Measurements from ENCODE around the gene ZCCHC14. TPM values are rescaled to one million over a fixed set of nuclear protein-coding genes. Genes with fewer than 3 reads are reported as not detected.
"Not testable (repeated sequence)": the region's sequence is repeated elsewhere in the genome, so short reads cannot be mapped to it uniquely, and the experiment has no call there.

Gene ZCCHC14
- total and polyA plus RNA-seq, 2 experiments from 2014 or later = 7.9 to 23.2 TPM

DNA sequence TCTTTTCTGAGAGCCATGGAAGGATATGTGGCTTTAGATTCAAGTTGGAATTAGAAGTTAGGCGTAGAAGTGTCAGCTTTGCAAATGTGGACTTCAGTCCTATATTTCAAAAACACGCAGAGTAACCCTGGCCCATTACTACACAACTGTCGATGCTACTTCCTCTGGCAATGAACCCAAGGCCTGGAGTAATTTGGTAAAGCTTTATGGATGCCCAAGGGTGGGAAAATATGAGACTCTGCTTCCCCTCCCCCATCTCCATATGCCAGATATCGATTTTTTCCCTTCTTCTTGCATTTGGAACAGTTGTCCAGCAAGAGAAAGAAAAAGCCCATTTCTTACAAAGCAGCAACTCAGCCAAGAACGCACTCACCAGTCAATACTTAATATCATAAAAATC is 103.6 kb downstream of the ZCCHC14 start:
- H3K4me1 ChIP-seq (ENCODE audit: low read depth) = peaks cover 20% of the 10 kb centered on the region
- DNase-seq (ENCODE audit: low read depth in 1 of 2, low spot score in 1 of 2) = no peak
- TF ChIP-seq, protein P1, sequence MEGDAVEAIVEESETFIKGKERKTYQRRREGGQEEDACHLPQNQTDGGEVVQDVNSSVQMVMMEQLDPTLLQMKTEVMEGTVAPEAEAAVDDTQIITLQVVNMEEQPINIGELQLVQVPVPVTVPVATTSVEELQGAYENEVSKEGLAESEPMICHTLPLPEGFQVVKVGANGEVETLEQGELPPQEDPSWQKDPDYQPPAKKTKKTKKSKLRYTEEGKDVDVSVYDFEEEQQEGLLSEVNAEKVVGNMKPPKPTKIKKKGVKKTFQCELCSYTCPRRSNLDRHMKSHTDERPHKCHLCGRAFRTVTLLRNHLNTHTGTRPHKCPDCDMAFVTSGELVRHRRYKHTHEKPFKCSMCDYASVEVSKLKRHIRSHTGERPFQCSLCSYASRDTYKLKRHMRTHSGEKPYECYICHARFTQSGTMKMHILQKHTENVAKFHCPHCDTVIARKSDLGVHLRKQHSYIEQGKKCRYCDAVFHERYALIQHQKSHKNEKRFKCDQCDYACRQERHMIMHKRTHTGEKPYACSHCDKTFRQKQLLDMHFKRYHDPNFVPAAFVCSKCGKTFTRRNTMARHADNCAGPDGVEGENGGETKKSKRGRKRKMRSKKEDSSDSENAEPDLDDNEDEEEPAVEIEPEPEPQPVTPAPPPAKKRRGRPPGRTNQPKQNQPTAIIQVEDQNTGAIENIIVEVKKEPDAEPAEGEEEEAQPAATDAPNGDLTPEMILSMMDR (IDR thresholded peaks at IDR 0.05; ENCODE audit: low read depth, low read length) = no peak
- no peaks in the 10 kb centered on the region for H3K9me3 ChIP-seq (ENCODE audit: low read depth)
- H3K4me3 ChIP-seq = no peak overlapping the region
- peak overlapping the region; percentile 96 for H3K27ac ChIP-seq
- no peaks in the 10 kb centered on the region for H3K27me3 ChIP-seq
- H3K36me3 ChIP-seq = no peaks in the 10 kb centered on the region

DNA sequence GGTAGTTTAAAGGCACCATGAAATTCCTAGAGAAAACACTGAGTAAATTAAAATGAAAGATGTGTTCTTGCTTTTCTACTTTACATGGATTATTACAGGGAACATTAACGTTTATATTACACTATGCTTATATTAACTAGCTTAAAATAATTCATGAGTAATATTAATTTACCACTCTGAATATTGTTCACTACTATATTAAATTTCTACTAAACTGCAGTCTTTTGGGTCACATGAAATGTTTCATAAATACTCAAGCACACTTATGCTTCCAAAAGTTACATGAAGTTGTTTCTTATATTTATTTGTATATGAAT is 104.0 kb downstream of the ZCCHC14 start:
- peak overlapping the region; percentile 7 for H3K4me3 ChIP-seq

DNA sequence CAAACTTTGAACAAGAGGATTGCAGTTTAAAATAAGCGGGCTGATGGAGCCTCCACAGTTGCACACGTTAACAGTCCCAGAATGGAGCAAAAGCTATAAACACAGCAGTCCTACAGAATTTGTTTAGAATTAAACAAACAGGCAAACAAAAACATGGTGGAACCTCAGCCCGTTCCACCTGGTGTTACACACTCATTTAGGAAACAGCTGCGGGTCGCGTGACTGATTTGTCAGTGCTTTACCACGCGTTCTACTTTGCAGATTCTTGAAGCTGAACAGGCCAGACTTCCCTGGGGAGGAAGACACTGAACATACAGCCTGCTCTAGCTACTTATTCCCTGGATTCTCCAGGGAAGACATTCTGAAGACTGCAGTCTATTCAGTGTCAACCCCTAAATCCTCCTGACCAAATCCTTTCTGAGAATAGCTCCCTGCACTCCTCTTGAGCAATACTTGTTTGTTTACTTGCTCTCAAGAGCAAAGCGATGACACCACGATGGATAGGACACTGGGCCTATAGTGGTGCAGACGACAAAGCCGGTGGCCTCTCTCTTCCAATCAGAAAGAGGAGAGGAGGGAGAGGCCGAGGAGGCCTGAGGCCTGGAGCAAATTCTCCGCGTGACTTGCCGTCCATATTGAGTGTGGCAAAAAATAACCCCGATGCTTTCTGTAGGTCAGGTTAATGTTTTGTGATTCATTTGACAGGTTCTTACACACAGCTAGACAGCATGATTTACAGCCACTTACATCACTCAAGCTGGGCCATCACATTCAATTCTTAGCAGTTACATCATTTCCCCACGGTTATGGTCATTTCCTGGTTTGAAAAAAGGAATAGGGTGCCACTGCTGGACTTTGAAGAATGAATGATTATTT is 104.6 kb downstream of the ZCCHC14 start:
- Histone ChIP-seq H3K36me3 (no peaks in the 10 kb centered on the region), H3K4me1 (ENCODE audit: low read depth) (peaks cover 9% of the 10 kb centered on the region), H3K27me3 (no peaks in the 10 kb centered on the region), H3K27ac (peak overlapping the region; percentile 96), H3K4me3 (peak overlapping the region; percentile 7), H3K9me3 (ENCODE audit: low read depth) (no peaks in the 10 kb centered on the region)
- TF ChIP-seq, protein P1 (IDR thresholded peaks at IDR 0.05; ENCODE audit: low read depth, low read length) = no peak
- peak; percentile 97 to 99 for DNase-seq (ENCODE audit: low read depth in 1 of 2, low spot score in 1 of 2)

More for the DNA sequence above, 104.0 kb downstream of the ZCCHC14 start:
- Histone ChIP-seq H3K4me1 (ENCODE audit: low read depth) (peaks cover 15% of the 10 kb centered on the region), H3K9me3 (ENCODE audit: low read depth) (no peaks in the 10 kb centered on the region), H3K36me3 (no peaks in the 10 kb centered on the region), H3K27ac (peak overlapping the region; percentile 96), H3K27me3 (no peaks in the 10 kb centered on the region)
- TF ChIP-seq, protein P1 (IDR thresholded peaks at IDR 0.05; ENCODE audit: low read depth, low read length) = no peak
- no peak for DNase-seq (ENCODE audit: low read depth in 1 of 2, low spot score in 1 of 2)

DNA sequence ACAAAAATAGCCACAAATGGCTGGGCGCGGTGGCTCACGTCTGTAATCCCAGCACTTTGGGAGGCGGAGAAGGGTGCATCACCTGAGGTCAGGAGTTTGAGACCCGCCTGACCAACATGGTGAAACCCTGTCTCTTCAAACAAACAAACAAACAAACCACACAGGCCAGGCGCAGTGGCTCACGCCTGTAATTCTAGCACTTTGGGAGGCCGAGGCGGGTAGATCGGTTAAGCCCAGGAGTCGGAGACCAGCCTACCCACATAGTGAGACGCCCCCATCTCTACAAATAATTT is 108.0 kb downstream of the ZCCHC14 start:
- H3K27me3 ChIP-seq; H3K9me3 ChIP-seq (ENCODE audit: low read depth); DNase-seq (ENCODE audit: low read depth in 1 of 2, low spot score in 1 of 2); H3K36me3 ChIP-seq: not testable (repeated sequence)
- peak overlapping the region; percentile 85 for H3K27ac ChIP-seq
- H3K4me3 ChIP-seq = peak overlapping the region; percentile 83
- peaks cover 16% of the 10 kb centered on the region for H3K4me1 ChIP-seq (ENCODE audit: low read depth)

DNA sequence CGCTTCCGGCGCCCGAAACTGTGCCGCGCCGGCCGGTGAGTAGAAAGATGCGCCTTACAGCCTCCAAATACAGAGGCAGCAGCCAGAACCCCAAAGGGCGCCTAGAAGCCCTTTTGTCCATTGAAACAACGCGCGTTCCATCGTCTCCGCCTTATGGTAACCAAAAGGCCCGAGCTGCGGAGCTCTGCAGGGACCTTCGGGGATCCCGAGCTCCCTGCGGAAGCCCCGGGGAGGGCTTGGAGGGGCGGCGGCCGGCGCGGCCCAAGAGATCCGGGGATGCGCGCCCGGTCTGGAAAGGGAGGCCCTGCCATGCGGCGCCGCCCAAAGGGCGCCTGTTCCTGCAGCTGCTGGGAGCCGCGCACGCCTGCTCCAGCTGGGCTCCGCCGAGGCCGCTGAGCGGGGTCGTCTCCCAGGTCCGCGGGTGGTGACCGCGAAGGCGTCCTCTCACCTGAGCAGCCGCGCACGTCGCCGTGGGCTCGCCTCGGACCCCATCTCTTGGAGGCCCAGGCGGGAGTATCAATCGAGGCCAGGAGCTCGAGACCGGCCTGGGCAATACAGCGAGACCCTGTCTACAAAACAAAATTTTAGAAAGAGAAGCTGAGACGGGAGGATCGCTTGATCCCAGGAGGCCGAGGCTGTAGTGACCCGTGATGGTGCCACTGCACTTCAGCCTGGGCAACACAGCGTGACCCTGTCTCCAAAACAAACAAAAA is 108.5 kb downstream of the ZCCHC14 start:
- Histone ChIP-seq H3K4me3 (peak overlapping the region; percentile 83), H3K36me3 (no peaks in the 10 kb centered on the region), H3K9me3 (ENCODE audit: low read depth) (no peaks in the 10 kb centered on the region), H3K27me3 (no peaks in the 10 kb centered on the region), H3K4me1 (ENCODE audit: low read depth) (peaks cover 16% of the 10 kb centered on the region), H3K27ac (peak overlapping the region; percentile 85)
- peak in 1 of 2 donors; percentile 77 for DNase-seq (ENCODE audit: low read depth in 1 of 2, low spot score in 1 of 2)
- TF ChIP-seq, protein P1 (IDR thresholded peaks at IDR 0.05; ENCODE audit: low read depth, low read length) = no peak
